ENCODE measurements around the gene IAH1.
A peak's percentile ranks its signal among the peaks of the same experiment; 100 is the strongest.
"Not testable (repeated sequence)": the region's sequence is repeated elsewhere in the genome, so short reads cannot be mapped to it uniquely, and the experiment has no call there.

IAH1 gene

GRCh38 chr2:9473985-9474360 is 378 bp upstream of the IAH1 start:
- DNase-seq: peak; percentile 67

DNA sequence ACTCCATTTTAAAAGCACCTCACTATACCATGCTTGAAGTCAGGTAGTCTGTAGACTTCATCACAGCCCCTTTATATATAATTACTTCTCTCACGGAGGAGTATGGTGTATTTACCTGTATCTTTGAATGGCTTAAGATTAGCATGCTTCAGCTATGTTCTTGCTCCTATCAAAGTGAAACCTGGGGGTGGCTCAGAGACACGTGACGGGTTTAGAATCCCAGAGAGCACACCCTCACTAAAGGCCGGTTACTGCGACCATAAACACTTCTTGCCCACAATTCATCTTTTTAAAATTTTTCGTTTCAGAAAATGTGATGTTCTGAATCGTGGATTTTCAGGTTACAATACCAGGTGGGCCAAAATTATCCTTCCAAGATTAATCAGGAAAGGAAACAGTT is 3.6 kb downstream of the IAH1 start:
- DNase-seq: no peak

DNA sequence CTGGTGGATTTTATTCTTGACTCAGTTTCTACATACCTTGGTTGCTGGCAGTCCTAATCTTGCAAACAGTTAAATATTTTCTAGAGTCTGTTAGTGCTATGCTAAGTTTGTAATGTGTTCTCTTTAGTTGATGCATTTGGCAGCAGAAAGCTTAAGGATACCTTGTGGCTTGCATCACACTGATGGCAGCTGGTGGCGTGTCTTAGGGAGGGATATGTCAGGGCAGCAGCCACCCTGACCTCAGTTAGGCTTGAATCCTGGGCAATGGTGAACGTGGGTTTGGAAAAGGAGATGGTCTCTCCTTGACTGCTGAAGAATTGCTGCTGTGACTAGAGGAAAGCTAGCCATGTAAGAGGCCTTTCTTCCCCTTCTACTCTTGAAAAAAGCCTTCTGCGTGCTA is 4.2 kb downstream of the IAH1 start:
- no peak for DNase-seq

- no peak for DNase-seq
These were observed 5.8 kb downstream of the IAH1 start for GRCh38 chr2:9480157-9480556.

DNA sequence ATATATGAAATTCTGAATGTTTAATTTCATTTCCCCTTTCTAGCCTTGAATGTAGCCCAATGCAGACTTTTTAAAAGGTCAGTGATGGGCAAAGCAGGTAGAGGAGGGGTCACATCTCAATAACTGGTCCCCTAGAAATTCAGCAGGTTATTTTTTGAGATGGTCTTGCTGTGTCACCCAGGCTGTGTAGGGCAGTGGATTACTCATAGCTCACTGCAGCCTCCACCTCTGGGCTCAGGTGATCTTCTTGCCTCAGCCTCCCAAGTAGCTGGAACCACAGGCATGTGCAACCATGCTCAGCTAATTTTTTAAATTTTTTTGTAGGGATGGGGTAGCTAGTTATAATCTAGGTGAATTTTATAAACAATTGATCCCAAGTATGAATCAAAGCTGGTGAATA is 8.8 kb downstream of the IAH1 start:
- no peak for DNase-seq

DNA sequence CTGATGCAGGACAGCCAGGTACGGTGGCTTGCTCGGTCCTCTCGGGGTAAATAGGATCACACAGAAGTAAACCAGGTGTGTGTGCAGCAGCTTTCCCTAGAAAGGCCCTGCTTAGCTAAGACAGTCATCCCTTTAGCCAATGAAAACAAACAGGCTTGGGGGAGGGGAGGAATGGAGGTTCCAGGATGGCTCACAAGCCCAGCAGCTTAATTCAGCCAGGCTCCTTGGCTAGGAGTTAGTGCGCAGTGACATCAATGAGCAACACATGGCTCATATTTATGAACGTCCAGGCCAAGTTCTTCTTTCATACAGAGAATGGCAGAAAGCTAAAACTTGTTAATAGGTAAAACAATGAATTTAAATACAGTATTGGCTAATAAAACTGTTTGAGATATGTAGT is 10.2 kb downstream of the IAH1 start:
- no peak for DNase-seq

DNA sequence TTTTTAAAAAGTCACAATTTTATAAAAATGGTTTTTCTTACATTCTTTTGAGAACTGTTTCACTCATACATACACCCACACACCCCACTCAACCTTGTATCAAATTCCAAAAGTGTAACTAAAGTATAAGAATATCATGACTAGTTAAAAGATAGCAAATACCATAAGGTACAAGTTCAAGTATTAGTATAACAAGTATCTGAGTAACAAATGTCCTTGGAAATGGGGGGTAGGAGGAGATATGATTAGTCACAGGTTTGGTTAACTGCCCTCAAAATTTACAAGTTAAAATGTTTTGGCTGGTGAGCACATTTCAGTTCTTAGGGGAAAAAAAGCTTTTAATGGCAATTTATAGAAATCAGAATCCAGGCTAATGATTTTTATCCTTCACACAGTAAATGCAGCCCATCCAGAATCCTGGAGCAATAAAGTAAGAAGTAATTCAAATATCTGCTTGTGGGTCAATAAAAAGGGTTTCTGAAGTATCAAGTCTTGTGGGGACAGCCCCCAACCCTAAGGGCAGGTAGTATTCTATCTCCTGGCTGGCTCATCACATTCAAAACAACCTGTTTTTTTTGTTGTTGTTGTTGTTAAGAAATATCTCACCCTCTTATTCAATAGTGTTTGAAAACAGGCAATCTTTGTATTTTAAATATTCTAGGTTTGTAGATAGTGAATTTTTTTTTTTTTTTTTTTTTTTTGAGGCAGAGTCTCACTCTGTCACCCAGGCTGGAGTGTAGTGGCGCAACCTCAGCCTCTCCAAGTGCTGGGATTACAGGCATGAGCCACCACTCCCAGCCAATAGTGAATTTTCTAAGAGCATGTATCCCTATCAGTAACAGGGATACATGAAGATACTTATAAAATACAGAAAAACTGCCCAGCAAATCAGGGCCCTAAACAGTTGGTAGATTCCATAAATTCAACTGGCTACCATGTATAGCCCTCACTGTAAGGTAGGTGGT is 14.5 kb downstream of the IAH1 start:
- DNase-seq: no peak

DNA sequence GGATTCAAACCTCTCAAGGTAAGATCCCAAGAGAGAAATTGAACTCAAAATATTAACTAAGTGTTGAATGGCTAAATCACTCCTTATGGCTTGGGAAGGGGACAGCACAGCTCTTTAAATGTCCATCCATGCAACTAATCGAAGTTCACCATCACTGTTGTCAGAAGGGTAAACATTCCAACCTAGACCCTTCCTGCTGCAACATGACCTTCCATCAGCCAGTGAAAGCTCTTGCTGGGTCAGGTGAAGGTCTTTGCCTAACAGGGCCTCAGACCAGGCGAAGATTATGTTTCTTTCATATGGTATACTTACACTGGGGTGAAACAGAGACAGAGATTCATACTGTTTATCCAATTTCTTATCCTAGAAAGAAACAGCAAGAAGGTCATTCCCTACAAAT is 16.4 kb downstream of the IAH1 start:
- DNase-seq: no peak

GRCh38 chr2:9492927-9493326 is 18.6 kb downstream of the IAH1 start:
- no peak for DNase-seq

GRCh38 chr2:9493478-9493877 is 19.1 kb downstream of the IAH1 start:
- no peak for DNase-seq

DNA sequence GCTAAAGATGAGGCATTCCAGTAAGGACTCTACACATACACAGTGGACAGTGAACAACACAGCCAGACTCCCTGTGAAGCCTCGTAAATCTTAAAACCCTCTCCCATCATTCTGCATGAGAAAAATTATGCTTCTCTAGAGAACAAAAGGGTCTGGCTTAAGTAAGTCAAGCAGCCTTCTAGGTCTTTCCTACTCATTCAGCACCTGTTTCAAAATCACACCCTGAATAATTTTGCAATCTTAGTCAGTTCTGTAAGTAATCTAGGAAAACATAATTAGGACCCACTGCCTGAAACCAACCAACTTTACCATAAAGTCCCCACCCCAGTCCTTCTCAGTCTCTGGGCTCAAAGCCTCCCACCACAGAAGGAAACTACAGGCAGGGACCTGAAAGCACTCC is 19.7 kb downstream of the IAH1 start:
- DNase-seq: no peak

GRCh38 chr2:9497017-9497416 is 22.7 kb downstream of the IAH1 start:
- DNase-seq: no peak

DNA sequence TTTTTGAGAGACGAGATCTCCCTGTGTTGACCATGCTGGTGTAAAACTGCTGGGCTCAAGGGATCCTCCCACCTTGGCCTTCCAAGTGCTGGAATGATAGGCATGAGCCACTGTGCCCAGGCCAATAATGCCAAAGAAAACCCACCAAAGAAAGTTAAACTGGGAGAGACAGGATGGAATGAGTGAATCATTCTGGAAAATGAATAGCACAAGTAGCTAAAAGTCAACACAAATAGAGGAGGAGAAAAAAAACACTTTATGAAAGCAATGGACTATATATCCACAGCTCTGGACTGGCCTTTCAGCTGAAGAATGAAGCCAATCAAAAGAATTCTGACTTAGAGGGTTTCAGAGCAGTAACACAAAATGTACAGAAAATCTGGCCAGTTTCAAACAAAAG is 23.9 kb downstream of the IAH1 start:
- no peak for DNase-seq

DNA sequence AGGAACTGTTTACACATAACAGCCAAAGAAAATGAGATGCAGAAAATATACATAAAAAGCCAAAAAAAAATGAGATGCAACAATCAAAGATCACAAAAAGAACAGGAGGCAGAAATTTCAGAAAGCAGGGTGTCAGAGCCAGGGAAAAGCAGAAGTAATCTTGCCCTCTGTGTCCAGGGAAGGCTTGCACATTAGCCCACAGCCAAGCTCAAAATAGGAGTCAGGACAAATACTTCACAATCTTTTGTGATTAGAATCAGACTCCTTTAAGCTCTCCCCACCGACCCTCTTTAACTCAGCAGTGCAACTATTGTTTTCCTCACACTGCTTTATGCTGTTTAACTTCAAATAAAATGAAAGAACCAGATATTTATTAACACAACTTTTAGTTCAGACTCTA is 34.6 kb downstream of the IAH1 start:
- DNase-seq: no peak

DNA sequence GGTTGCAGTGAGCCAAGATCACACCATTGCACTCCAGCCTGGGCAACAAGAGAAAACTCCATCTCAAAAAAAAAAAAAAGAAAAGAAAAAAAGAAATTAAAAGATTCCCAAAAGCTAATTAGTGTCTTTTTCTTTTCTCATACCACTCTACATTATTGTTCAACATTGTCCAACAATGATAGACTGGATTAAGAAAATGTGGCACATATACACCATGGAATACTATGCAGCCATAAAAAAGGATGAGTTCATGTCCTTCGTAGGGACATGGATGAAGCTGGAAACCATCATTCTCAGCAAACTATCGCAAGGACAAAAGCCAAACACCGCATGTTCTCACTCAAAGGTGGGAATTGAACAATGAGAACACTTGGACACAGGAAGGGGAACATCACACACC is 39.6 kb downstream of the IAH1 start:
- DNase-seq: not testable (repeated sequence)

DNA sequence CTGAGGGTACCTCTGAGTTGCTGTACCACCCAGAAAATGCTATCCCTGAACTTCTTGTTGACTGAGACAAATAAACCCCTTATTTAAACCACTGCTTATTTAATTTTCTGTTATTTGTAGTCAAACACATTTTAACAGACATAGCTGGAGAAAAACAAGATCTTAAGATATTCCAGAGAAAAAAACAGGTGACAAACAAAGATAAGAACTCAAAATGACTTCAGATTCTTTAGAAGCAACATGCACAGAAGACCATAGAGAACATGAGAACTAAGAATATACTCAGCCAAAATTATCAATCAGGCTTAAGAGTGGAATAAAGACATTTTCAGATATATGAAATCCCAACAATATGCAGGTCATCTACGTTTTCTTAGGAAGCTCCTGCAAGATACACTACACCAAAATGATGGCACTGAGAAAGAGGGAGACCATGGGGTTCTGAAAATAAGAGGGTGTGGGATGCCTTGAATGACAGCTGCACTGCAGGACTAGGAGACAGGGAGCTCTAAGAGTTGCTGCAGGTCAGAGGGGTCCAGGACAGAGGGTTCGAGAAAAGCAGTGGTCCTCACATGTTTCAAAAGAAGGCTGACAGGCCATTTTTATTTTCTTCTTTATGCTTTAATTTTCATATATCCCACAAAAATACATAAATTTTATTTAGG is 42.9 kb downstream of the IAH1 start:
- no peak for DNase-seq

DNA sequence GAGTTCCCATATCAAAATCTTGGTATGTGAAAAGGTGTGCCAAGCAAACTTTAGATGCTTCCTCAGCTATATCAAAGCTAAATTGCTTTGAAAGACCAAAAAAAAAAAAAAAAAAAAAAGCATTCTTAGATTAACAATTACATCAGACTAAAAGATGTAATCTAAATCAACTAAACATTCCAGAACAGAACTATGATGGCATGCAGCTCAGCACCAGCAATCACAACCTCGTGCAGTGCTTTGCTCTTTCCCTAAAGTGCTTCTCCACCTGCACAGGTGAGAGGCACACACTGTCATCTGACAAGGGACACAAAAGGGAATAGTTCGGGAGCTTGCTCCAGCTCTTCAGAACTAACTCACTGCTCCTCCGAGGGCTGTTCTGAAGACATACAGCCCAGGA is 43.8 kb downstream of the IAH1 start:
- no peak for DNase-seq

DNA sequence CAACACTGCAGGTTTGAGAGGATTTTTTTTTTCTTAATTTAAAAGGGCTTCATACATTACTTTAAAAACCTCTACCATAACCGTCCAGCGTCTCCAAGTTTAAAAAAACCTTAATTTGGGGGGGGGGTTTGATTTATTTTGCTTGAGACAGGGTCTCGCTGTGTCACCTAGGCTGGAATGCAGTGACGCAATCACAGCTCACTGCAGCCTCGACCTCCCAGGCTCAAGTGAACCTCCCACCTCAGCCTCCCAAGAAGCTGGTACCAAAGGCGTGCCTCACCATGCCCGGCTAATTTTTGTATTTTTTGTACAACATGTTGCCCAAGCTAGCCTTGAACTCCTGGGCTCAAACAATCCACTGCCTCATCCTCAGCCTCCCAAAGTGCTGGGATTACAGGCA is 44.4 kb downstream of the IAH1 start:
- DNase-seq: no peak

GRCh38 chr2:9519250-9519649 is 44.9 kb downstream of the IAH1 start:
- no peak for DNase-seq

GRCh38 chr2:9524291-9524690 is 49.9 kb downstream of the IAH1 start:
- DNase-seq: no peak

DNA sequence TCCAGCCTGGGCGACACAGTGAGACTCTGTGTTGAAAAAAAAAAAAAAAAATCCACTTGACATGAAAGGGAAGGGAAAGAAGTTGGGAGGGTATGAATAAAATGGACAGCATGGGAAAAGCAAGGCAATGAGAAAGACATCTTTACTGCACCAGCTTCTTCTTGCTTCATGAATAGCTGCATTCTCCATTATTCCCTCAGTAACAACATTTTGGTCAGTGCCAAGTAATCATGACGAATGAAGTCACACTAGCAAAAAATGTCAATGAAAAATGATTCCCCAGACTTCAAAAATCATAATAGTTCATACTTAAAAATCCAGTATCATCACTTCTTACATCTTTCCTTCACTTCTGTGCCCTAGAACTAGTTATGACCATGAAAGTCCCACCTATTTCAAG is 50.9 kb downstream of the IAH1 start:
- no peak for DNase-seq

DNA sequence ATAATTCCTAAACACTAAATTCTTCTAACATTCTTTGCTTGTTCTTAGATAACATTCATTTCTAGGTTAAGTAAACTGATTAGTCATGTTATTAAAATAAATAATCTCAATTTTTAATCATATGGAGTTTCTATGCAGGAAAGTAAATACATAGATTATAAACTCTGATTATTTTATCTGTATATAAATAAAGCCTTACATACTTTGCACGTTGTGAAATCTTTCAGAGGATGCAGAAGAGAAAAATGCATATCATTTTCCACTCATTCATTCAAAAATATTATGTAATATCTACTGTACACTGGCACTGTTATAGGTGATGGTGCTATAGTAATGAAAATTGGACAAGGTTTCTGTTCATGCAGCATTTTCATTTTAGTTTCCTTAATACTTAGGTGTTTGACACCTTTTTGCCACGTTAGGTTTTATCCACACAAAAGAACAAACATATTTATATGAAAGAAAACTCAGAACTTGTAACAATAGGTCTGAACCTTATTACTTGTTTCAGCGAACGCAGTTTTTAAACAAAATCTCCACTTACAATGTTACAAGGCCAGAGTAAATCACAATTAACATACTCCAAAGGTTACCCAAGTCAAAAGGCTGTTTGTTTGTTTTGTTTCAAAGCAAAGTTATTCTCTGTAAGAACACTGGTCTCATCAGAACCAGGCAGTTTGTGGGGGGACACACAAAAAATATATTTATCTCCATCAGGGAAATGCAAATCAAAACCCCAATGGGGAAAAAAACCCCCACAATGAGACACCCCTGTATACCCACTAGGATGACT is 53.8 kb downstream of the IAH1 start:
- DNase-seq: no peak

GRCh38 chr2:9532421-9532820 is 58.1 kb downstream of the IAH1 start:
- no peak for DNase-seq

- no peak for DNase-seq
These were observed 59.3 kb downstream of the IAH1 start for GRCh38 chr2:9533663-9534062.
